OCI-LY1 (cell line): ENCODE measurements around the gene UBA52.

Experiments
- EZH2 ChIP-seq: fragments of 200-600 bp; sonication (generic), shearing (Covaris generic); IDR thresholded peaks from 2 replicates; pipeline ENCODE4 v1.8.0; 2017; ENCODE audit warnings: borderline replicate concordance, mixed run types, mild to moderate bottlenecking, antibody characterized with exemption, low read length, moderate library complexity, mixed read lengths
- TF ChIP-seq, protein P1 (sequence below): fragments of 200-600 bp; sonication (generic), shearing (Covaris generic); IDR thresholded peaks from 2 replicates; pipeline ENCODE4 v1.5.1; 2017; ENCODE audit warnings: mild to moderate bottlenecking, antibody characterized with exemption, low read length, moderate library complexity, mixed read lengths

DNA sequence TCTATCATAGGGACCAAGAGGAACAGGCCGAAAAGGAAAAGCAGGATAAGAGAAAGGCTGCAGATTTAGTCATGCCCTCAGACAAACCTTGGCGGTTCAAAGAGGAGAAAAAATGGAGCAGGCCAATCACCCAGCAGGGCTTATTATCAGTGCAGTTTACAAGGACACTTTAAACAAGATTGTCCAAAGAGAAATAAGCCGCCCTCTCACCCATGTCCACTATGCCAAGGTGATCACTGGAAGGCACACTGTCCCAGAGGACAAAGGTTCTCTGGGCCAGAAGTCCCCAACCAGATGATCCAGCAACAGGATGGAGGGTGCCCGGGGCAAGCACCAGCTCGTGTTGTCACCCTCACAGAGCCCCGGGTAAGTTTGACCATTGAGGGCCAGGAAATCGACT, 8.7 kb downstream of the UBA52 start:
- TF ChIP-seq, protein P1, sequence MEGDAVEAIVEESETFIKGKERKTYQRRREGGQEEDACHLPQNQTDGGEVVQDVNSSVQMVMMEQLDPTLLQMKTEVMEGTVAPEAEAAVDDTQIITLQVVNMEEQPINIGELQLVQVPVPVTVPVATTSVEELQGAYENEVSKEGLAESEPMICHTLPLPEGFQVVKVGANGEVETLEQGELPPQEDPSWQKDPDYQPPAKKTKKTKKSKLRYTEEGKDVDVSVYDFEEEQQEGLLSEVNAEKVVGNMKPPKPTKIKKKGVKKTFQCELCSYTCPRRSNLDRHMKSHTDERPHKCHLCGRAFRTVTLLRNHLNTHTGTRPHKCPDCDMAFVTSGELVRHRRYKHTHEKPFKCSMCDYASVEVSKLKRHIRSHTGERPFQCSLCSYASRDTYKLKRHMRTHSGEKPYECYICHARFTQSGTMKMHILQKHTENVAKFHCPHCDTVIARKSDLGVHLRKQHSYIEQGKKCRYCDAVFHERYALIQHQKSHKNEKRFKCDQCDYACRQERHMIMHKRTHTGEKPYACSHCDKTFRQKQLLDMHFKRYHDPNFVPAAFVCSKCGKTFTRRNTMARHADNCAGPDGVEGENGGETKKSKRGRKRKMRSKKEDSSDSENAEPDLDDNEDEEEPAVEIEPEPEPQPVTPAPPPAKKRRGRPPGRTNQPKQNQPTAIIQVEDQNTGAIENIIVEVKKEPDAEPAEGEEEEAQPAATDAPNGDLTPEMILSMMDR: no peak
- no peak for TF ChIP-seq EZH2
